ENCODE measurements around the gene HOXA5.

HOXA5 gene

DNA sequence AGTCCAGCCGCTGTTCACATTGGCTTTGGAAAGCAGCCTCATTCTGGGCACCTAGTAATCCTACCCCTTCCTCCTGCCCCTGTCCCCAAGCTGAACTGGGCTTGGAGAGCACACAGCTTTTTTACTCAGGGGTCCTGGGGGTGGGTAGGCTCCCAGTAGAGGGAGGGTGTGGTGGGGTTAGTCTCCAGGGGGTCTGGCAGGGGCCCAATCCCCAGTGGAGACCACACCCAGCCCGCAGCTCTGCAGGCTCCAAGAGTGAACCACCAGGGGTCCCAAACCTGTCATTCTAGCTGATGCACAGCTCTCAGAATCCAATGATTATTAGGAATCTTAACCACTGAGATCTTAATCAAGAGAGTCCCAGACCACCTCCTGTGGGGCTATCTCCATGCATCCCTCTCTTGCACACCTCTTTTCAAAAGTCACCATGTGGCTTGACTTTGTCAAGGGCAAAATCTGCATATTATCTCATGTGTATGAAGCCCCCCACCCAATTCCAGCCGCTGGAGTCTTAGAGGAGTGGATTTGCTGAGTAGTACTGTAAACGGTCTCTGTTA is 38.9 kb upstream of the HOXA5 start:
- DNase-seq: no peak

- DNase-seq: no peak
These were observed 38.4 kb upstream of the HOXA5 start for GRCh38 chr7:27181795-27182275.

- DNase-seq: no peak
These were observed 37.2 kb upstream of the HOXA5 start for GRCh38 chr7:27180431-27181420.

DNA sequence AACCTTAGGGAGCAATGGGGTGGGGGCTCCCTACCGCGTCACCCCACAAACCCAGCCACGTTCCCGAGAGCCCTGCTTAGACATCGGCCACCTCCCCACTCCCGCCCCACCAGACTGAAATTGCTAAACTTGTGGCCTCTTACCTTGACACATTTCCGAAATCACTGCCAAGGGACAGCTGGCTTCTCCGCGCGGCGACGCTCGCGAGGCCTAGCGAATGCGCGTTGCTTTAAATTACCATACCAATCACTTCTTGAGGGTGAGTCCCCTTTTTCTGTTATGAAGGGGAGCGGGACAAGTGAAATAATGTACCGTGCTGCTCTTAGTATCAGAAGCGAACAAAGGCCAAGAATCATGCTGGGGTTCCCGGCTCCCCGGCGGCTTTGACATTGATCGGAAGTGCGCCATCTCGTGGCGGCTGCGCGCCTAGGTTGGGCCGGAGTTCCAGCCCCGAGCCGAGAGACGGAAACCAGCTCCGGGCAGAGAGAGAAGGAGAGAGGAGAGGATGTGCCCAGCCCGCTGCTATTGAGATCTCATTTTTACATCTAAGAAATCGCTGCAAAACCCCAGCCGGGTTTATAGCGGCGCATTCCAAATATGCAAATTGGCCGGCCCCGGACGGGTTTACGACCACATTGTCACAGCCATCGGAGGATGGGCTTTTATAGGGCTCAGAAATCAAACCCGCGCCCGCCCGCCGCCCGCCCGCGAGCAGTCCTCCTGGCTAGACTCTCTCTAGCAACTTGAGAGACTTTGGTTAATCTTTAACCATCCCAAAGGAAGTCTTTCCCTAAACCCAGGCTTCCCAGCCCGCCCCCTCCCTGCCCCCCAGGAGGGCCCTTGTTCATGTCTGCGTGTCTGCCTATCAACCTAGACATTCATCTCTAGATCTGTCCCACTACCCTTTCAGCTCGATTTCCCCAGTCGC is 36.3 kb upstream of the HOXA5 start:
- DNase-seq: peak; percentile 62

GRCh38 chr7:27179030-27179429 is 35.5 kb upstream of the HOXA5 start:
- DNase-seq: no peak

DNA sequence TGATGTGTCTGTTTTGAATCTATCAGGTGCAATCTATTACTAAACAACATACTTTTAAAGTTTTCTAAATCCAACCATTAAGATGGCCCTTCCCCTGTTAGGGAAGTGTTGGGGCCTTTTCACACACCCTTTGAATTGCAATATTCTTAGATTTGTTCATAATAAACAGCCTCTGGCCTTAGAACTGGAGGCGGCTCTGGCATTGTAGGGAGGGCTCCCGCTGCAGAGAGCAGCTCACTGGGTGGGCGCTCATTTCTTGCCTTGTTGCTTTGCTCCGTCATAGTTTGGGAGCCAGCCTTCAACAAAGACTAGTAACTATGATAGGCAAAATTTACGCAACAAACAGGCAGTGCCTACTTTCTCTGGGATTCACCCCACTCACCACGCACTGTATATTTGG is 34.9 kb upstream of the HOXA5 start:
- no peak for DNase-seq

GRCh38 chr7:27177795-27178320 is 34.4 kb upstream of the HOXA5 start:
- DNase-seq: no peak

GRCh38 chr7:27176962-27177794 is 33.7 kb upstream of the HOXA5 start:
- no peak for DNase-seq

GRCh38 chr7:27176524-27176845 is 33.0 kb upstream of the HOXA5 start:
- no peak for DNase-seq

DNA sequence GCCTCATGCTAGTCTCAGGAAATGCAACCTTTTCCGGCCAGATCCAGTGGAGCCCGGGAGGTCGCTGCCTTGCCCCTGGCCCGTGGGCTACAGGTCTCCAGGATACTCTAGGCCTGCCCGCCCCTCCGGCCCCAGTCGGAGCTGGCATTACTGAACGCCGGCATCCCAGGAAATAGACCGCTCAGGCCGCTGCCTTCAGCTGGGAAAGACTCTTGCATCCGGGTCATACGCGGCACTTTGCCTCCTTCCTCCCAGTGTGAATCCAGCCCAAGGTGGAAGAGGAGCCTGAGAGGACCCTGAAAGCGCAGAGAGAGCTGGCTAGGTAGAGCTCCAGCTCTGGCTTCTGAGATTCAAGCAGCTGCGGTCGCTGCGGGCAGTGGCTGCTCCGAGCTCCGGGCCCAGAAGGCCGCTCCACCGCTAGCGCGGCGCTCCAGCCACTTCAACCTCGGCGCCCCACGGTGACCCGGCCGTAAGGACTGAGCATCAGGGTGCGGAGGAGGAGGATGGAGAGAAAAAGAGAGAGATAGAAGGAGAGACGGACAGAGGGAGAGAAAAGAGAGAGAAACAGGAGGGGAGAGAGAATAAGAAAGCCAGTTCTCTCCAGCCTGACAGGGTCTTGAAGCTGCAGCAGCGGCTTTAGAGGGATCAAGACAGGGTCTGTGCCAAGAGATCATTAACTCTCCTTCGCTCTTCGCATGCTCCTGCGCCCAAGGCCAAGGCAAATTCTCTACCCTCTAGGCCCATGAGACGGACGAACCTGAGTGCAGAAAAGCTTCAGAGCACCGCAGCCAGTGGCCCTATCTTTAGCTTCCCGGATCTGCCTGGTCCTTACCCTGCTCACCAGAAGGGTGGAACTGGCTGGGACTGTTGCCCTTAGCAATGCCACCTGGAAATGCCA is 32.4 kb upstream of the HOXA5 start:
- no peak for DNase-seq

GRCh38 chr7:27174874-27175625 is 31.6 kb upstream of the HOXA5 start:
- DNase-seq: no peak

- DNase-seq: no peak
These were observed 30.7 kb upstream of the HOXA5 start, which contains the start of gene HOXA10 for GRCh38 chr7:27173956-27174873. Gene HOXA10 (minus strand): TSS chr7:27174320. CDS start chr7:27174306, 14 bp downstream.

DNA sequence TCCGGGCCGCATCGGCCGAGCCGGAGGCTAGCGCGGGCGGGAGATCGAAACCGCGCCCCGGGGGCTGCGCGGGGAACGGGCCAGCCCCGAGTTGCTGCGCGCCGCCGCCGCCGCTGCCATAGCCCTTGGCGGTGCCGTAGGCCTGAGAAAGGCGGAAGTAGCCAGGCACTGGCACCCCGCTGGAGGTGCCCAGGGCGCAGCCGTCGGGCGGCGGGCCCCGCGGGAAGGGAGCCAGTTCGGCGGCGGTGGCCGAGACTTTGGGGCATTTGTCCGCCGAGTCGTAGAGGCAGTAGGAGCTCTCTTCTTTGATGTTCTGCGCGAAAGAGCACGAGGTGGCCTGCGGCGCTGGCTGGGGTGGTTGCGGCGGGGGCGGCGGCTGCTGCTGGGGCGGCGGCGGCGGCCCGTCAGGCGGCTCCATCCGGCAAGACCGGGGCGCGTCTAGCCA is 30.1 kb upstream of the HOXA5 start:
- no peak for DNase-seq

DNA sequence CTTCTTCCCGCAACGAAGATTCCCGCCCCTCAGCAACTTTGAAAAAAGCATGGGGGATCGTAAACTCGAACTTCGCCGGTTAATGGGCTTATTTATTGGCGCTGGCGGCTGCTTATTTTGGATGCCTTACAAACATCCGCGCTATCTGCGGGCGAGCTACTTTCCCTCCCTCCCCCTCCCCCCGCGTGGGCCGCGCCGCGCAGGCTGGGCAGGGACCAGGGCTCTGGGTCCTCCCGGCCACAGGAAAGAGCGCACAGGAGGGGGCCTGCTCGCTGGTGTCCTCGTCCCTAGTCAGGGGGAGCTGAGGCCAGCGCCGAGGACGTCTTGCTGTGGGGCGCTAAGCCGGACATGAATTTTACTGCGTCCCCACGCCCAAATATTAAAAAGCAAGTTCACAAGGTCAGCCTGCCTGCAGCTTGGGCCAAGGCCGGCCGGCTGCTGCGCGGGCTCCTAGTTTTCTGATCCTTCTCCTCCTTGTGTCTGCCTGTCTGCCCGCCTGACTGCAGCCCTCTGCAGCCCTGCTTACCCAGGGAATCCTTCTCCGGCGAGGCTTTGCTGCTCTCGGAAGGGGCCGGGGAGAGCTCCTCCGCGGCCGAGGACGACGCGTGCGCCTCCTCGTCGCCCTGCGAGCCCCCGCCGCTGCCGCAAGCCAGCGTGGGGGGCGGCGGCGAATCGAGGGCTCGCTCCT is 29.5 kb upstream of the HOXA5 start:
- no peak for DNase-seq

DNA sequence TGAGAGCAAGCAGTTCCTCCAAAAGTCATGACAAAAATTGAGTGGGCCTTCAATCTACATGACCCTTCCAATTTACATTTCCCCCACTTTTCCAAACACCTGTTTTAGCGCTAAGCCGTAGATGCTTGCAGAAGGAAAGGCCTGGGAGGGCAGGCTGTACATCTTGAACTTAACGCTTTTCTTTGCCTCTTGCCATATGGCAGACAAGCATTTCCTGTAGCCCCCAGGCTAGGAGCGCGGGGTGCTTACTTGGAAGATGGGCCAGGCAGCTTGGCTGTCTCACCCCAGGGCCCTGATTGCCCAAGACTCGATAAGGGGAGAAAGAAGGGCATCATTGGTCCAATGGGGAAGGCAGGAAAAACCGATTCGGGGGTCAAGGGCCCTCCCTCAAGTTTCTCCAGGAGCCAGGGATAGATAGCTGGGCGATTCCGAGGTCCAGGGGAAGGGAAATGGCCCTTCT is 28.9 kb upstream of the HOXA5 start:
- no peak for DNase-seq

GRCh38 chr7:27171637-27172314 is 28.3 kb upstream of the HOXA5 start:
- DNase-seq: no peak

GRCh38 chr7:27171325-27171636 is 27.8 kb upstream of the HOXA5 start:
- DNase-seq: no peak
